Umbilical cord (tissue), 2 donors: Measurements from ENCODE around the gene ITPR2. TPM values are rescaled to one million over a fixed set of nuclear protein-coding genes. Genes with fewer than 3 reads are reported as not detected.
A peak's percentile ranks its signal among the peaks of the same experiment; 100 is the strongest.

ENCODE experiments used
- DNase-seq: peaks from one replicate; pipeline ENCODE4 v3.0.0-alpha.2; 2015; ENCODE audit warnings: low spot score
- total RNA-seq: library from RNA; depleted of rRNA; stranded (reverse); fragments of >200 nt; gene quantifications from one replicate; pipeline ENCODE4 v1.2.3, GENCODE V29; 2014; ENCODE audit warnings: low replicate concordance; ENCODE audit not compliant: insufficient read depth

ITPR2 gene
- total RNA-seq, 1 donor from 2014 or later: 175 TPM

- DNase-seq: no peak
Measured at GRCh38 chr12:26851031-26851809, 18.2 kb upstream of the ITPR2 start.

GRCh38 chr12:26848156-26848825 lies 15.3 kb upstream of the ITPR2 start:
- no peak for DNase-seq

GRCh38 chr12:26847431-26847830 lies 14.4 kb upstream of the ITPR2 start:
- DNase-seq: no peak

GRCh38 chr12:26846416-26846815 lies 13.4 kb upstream of the ITPR2 start:
- no peak for DNase-seq

GRCh38 chr12:26845984-26846383 lies 13.0 kb upstream of the ITPR2 start:
- peak; percentile 98 for DNase-seq

- peak; percentile 63 for DNase-seq
Measured at GRCh38 chr12:26845057-26845666, 12.2 kb upstream of the ITPR2 start.

- no peak for DNase-seq
Measured at GRCh38 chr12:26843311-26843710, 10.3 kb upstream of the ITPR2 start.

- no peak for DNase-seq
Measured at GRCh38 chr12:26841085-26841484, 8.1 kb upstream of the ITPR2 start.

- peak; percentile 38 for DNase-seq
Measured at GRCh38 chr12:26839512-26839911, 6.5 kb upstream of the ITPR2 start.

GRCh38 chr12:26838888-26839416 lies 6.0 kb upstream of the ITPR2 start:
- no peak for DNase-seq

GRCh38 chr12:26836201-26836600 lies 3.2 kb upstream of the ITPR2 start:
- DNase-seq: no peak

GRCh38 chr12:26834503-26835060 lies 1.6 kb upstream of the ITPR2 start:
- DNase-seq: peak; percentile 50

GRCh38 chr12:26833743-26834490 lies 923 bp upstream of the ITPR2 start:
- peak; percentile 87 for DNase-seq

GRCh38 chr12:26831951-26832821 lies 808 bp downstream of the ITPR2 start:
- DNase-seq: peak; percentile 79

GRCh38 chr12:26830783-26831551 lies 2.0 kb downstream of the ITPR2 start:
- DNase-seq: no peak

GRCh38 chr12:26830363-26830762 lies 2.6 kb downstream of the ITPR2 start:
- no peak for DNase-seq

GRCh38 chr12:26828280-26829073 lies 4.5 kb downstream of the ITPR2 start:
- peak; percentile 45 for DNase-seq

GRCh38 chr12:26826437-26826836 lies 6.6 kb downstream of the ITPR2 start:
- no peak for DNase-seq
